Measurements from ENCODE around the gene PAPOLB. TPM values are rescaled to one million over a fixed set of nuclear protein-coding genes. Genes with fewer than 3 reads are reported as not detected.

The PAPOLB gene
- polyA plus RNA-seq, 2 of the 4 experiments (the other 2 are of a cell fraction): not detected

- POLR2A ChIA-PET: no interaction called here
- Histone ChIP-seq H3K4me2 (no peak overlapping the region), H3K9me3 (no peaks in the 10 kb centered on the region), H3K4me3 (no peak overlapping the region), H3K4me1 (no peaks in the 10 kb centered on the region), H3K27ac (no peak overlapping the region)
- ATAC-seq (no peak), FAIRE-seq (no peak), DNase-seq (ENCODE audit: low read depth in 1 of 2, low spot score in 1 of 2) (no peak)
- 89% methylated on average over 13 of the region's 13 CpGs for WGBS (ENCODE audit: missing lambda C conversion rate)
- no peak for TF ChIP-seq RARB (CRISPR knock-in tag; IDR thresholded peaks at IDR 0.05)
- no peak for TF ChIP-seq HOXB13 (CRISPR knock-in tag; IDR thresholded peaks at IDR 0.05; ENCODE audit: low read depth)
- TF ChIP-seq KDM1A (IDR thresholded peaks at IDR 0.05; ENCODE audit: low read depth): no peak
- TF ChIP-seq ZFP36 (IDR thresholded peaks at IDR 0.05; ENCODE audit: borderline replicate concordance, partially characterized antibody): no peak
- no peak for TF ChIP-seq HDAC2 (IDR thresholded peaks at IDR 0.05)
- no peak for TF ChIP-seq FOXS1 (CRISPR knock-in tag; IDR thresholded peaks at IDR 0.05)
- TF ChIP-seq RNF2 (IDR thresholded peaks at IDR 0.05; ENCODE audit: borderline replicate concordance, low read depth): no peak
- TF ChIP-seq HOXA7 (CRISPR knock-in tag; IDR thresholded peaks at IDR 0.05): no peak
- no peak for TF ChIP-seq BHLHE40 (IDR thresholded peaks at IDR 0.05; ENCODE audit: low read depth, low read length)
- TF ChIP-seq GATA3 (IDR thresholded peaks at IDR 0.05; ENCODE audit: borderline replicate concordance): no peak
- TF ChIP-seq ELK1 (IDR thresholded peaks at IDR 0.05; ENCODE audit: low read depth, low read length): no peak
- TF ChIP-seq, protein P1, sequence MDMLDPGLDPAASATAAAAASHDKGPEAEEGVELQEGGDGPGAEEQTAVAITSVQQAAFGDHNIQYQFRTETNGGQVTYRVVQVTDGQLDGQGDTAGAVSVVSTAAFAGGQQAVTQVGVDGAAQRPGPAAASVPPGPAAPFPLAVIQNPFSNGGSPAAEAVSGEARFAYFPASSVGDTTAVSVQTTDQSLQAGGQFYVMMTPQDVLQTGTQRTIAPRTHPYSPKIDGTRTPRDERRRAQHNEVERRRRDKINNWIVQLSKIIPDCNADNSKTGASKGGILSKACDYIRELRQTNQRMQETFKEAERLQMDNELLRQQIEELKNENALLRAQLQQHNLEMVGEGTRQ (IDR thresholded peaks at IDR 0.05): no peak
- no peak for TF ChIP-seq HOXB5 (CRISPR knock-in tag; IDR thresholded peaks at IDR 0.05)
- no peak for TF ChIP-seq RFX5 (IDR thresholded peaks at IDR 0.05)
- no peak for TF ChIP-seq MAZ (IDR thresholded peaks at IDR 0.05; ENCODE audit: borderline replicate concordance, low read depth, low read length)
- CTCF ChIA-PET: interaction anchor here (0.6 to 0.9 kb wide), 2 partner anchors 10 to 43 kb away, joined by 3 to 4 read pairs; no protein-coding TSS in a partner anchor
Observed at GRCh38 chr7:4841836-4842235, 20.0 kb downstream of the PAPOLB start.

DNA sequence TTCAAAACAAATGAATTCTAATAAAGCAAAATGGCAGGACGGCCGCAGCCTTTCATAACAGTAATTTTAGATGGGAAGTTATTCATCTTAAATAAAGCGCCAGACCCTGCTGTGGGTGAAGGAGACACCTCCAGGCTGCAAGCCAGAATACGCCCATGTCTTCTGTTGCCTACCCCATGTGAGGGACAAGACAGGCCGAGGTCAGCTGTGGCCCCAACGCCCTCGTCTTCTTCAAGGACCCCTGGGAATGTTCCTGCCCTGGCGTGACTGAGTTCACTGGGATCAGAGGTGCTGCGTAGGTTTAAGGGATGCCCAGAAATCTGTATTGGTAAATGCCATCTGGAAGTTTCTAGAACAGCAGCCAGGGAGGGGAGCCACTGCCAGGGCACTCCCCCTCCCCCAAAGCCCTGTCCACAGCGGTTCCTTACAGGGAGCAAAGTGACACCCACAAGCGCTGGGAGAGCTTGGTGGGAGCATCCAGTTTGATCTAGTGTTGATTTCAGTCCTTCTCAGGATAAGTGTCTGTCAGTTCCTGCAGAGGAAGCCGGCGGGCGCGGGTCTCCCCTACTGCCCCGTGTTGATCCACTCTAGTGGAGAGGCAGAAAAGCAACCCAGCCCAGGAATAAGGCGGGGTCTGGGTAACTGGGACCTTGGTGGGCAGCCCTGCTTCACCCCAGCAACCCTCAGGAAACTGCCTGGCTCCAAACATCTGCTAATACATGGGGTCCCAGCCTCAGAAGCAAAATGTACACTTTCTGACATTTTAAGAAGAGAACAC is 20.6 kb downstream of the PAPOLB start:
- CTCF ChIA-PET: interaction anchor here (0.7 to 0.9 kb wide), 2 partner anchors 12 to 43 kb away, joined by 3 to 4 read pairs; no protein-coding TSS in a partner anchor

More for the DNA sequence above, 20.6 kb downstream of the PAPOLB start:
- no peak for TF ChIP-seq NPAS2 (CRISPR knock-in tag; IDR thresholded peaks at IDR 0.05; ENCODE audit: borderline replicate concordance)
- no peak for TF ChIP-seq TFCP2L1 (CRISPR knock-in tag; IDR thresholded peaks at IDR 0.05)
- TF ChIP-seq EP300 (IDR thresholded peaks at IDR 0.05): no peak
- TF ChIP-seq RCOR1 (IDR thresholded peaks at IDR 0.05; ENCODE audit: low read depth, low read length): no peak
- no peak for TF ChIP-seq ZC3H11A (IDR thresholded peaks at IDR 0.05)
- TF ChIP-seq BHLHE40 (IDR thresholded peaks at IDR 0.05; ENCODE audit: low read depth, low read length): no peak
- TF ChIP-seq, protein P2, sequence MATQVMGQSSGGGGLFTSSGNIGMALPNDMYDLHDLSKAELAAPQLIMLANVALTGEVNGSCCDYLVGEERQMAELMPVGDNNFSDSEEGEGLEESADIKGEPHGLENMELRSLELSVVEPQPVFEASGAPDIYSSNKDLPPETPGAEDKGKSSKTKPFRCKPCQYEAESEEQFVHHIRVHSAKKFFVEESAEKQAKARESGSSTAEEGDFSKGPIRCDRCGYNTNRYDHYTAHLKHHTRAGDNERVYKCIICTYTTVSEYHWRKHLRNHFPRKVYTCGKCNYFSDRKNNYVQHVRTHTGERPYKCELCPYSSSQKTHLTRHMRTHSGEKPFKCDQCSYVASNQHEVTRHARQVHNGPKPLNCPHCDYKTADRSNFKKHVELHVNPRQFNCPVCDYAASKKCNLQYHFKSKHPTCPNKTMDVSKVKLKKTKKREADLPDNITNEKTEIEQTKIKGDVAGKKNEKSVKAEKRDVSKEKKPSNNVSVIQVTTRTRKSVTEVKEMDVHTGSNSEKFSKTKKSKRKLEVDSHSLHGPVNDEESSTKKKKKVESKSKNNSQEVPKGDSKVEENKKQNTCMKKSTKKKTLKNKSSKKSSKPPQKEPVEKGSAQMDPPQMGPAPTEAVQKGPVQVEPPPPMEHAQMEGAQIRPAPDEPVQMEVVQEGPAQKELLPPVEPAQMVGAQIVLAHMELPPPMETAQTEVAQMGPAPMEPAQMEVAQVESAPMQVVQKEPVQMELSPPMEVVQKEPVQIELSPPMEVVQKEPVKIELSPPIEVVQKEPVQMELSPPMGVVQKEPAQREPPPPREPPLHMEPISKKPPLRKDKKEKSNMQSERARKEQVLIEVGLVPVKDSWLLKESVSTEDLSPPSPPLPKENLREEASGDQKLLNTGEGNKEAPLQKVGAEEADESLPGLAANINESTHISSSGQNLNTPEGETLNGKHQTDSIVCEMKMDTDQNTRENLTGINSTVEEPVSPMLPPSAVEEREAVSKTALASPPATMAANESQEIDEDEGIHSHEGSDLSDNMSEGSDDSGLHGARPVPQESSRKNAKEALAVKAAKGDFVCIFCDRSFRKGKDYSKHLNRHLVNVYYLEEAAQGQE (IDR thresholded peaks at IDR 0.05): no peak
- TF ChIP-seq, protein P1 (IDR thresholded peaks at IDR 0.05): no peak
- TF ChIP-seq CBX2 (IDR thresholded peaks at IDR 0.05; ENCODE audit: borderline replicate concordance, low read depth): no peak
- TF ChIP-seq JUN (IDR thresholded peaks at IDR 0.05): no peak
- no peak for TF ChIP-seq HEYL (CRISPR knock-in tag; IDR thresholded peaks at IDR 0.05)
- TF ChIP-seq, protein P3, sequence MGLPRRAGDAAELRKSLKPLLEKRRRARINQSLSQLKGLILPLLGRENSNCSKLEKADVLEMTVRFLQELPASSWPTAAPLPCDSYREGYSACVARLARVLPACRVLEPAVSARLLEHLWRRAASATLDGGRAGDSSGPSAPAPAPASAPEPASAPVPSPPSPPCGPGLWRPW (IDR thresholded peaks at IDR 0.05): no peak
- no peak for TF ChIP-seq HOXB13 (CRISPR knock-in tag; IDR thresholded peaks at IDR 0.05; ENCODE audit: low read depth)
- TF ChIP-seq, protein P4, sequence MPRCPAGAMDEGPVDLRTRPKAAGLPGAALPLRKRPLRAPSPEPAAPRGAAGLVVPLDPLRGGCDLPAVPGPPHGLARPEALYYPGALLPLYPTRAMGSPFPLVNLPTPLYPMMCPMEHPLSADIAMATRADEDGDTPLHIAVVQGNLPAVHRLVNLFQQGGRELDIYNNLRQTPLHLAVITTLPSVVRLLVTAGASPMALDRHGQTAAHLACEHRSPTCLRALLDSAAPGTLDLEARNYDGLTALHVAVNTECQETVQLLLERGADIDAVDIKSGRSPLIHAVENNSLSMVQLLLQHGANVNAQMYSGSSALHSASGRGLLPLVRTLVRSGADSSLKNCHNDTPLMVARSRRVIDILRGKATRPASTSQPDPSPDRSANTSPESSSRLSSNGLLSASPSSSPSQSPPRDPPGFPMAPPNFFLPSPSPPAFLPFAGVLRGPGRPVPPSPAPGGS (IDR thresholded peaks at IDR 0.05): no peak
- no peaks in the 10 kb centered on the region for H3K4me1 ChIP-seq
- 88% methylated on average over 16 of the region's 17 CpGs for WGBS (ENCODE audit: missing lambda C conversion rate)
- H3K9me3 ChIP-seq: no peaks in the 10 kb centered on the region
- POLR2A ChIA-PET: no interaction called here
- H3K27ac ChIP-seq: no peak overlapping the region
- ATAC-seq (no peak), FAIRE-seq (no peak), DNase-seq (ENCODE audit: low read depth in 1 of 2, low spot score in 1 of 2) (no peak)
- H3K4me2 ChIP-seq: no peak overlapping the region
- no peak overlapping the region for H3K4me3 ChIP-seq

Measured in A549 (cell line).